Fibroblast of villous mesenchyme (primary cell): ENCODE measurements around the gene TNS3. TPM values are rescaled to one million over a fixed set of nuclear protein-coding genes. Genes with fewer than 3 reads are reported as not detected.

Source experiments
- DNase-seq: peaks from one replicate; pipeline ENCODE4 v3.0.0-alpha.2; 2010; ENCODE audit warnings: low read depth
- H3K4me3 ChIP-seq: 2 replicates; pipeline ENCODE4 v1.5.1; 2011; ENCODE audit warnings: low read depth, mild to moderate bottlenecking, low read length
- CTCF ChIP-seq: IDR thresholded peaks from 2 replicates; pipeline ENCODE4 v1.5.1; 2012; ENCODE audit warnings: low read depth, mild to moderate bottlenecking, low read length; ENCODE audit not compliant: insufficient read depth
- total RNA-seq: library from RNA; depleted of rRNA; stranded (reverse); fragments of >200 nt; gene quantifications from 2 replicates; pipeline ENCODE4 v1.2.3, GENCODE V29; 2012

The TNS3 gene
- total RNA-seq, 1 donor = 202 TPM

DNA sequence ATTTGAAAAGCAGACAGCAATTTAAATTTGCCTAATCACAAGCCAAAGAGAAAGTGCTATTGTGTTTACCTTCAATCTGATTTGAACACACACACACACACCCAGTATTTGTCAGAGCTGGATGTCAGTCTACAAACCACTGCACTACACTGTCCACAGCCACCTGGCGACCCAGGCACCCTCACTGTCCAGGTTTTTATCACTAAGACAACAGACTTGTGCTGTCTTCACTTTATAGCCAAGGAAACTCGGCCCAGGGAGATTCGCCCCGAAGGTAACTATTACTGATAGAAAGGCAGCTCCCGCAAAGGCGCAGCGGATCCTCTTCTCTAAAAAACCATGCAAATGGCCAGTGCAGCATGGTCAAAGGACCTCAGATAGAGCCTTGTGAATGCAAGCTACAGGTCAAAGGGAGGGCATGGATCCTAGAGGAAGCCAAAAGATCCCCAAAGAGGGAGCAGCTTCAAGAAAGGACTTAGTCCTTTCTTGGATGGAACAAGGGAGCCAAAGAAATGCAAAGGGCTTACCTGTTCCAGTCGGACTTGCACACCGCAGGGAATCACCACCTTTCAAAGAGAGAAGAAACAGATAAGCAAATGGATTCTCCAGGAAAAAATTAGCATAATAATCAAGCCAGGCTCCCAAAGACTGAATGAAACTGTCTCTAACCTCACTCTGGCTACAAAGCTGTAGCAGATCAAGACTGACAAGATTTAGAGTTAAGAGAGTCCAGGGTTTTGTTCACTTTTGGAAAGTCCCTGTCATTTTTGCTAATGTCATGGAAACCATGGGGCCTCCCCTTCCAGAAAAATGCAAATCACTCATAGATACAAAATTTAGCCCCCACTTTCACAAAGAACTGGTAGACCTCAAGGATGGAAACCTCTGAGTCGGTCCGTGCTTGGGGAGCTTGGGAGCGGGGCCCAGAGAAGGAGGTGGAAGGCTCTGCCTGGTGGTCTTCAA lies 101.1 kb downstream of the TNS3 start:
- H3K4me3 ChIP-seq = no peak overlapping the region
- no peak for TF ChIP-seq CTCF
- DNase-seq = no peak

- DNase-seq = no peak
- TF ChIP-seq CTCF = no peak
- no peak overlapping the region for H3K4me3 ChIP-seq
Measured at GRCh38 chr7:47479821-47480575, 101.9 kb downstream of the TNS3 start.

DNA sequence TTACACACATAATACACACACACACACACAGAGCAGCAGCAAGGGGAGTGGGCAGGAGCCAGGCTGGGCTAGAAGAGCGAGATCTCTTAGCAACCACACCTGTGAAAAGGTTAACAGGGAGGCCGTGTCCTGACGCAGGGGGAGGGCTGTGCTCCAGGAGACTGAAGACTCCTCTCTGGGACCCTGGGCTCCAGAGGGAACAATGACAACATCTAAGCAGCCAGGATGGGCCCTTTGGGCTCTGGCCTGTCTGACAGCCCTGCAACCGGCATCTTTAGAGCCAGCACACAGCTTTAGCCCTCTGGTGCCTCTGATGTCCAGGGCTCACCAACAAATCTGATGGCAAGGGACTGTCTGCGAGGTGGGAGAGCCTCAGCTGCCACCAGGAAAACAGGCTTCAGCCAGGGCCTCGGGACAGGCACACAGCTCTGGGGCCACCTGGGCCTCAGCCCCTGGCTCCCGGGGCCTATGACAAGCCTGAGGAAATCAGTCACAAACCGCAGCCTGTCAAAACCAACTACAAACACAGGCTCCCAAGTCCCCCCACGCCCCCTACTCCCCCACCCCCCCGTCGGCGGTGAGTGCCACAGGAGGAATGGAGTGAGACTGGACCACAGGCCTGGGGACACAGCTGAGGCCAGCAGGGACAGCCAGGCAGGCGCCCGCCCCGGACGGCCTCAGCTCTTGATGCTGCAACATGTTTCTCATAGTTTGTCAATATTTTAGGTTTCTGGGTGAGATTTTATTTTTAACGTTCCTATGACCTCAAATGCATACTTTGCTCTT lies 102.8 kb downstream of the TNS3 start:
- no peak overlapping the region for H3K4me3 ChIP-seq
- DNase-seq = no peak
- TF ChIP-seq CTCF = no peak

GRCh38 chr7:47478017-47478344 lies 103.9 kb downstream of the TNS3 start:
- DNase-seq = no peak
- TF ChIP-seq CTCF = no peak
- no peak overlapping the region for H3K4me3 ChIP-seq

DNA sequence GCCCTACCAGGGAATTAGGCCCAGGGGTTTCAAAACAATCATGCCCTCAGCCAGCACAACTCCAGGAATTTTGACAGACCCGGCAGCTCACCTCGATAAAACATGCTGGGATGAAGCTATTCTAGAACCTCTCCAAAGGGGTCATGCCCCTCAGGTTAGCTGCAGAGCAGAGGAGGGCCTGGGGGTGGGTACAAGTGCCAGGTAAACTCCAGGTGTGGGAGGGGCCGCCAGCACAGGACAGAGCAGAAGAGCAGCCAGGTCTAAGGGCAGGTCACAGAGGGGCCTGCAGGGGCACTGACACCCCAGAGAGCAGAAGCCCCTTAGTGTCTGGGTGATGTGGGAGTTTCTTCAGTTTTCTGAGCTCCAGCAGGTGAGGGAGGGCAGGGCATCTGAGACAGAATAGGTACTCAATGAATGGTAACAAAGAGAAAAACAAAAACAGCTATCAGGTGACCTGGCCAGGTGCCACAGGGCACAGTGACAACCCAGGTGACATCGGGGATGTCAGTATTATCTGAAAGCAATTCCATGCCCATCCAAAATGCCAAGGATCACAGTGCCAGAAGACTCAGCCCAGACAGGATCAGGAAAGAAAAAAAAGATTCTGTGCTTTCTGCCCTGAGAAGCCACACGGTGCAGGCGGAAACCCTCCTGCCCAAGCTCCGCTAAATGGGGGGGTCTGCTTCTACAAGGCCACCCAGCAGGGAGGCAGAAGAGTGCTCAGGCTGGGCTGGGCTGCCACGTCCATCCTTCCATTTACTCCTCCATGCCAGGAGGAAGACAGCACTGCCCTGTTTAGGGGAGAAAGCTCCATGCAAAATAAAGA lies 104.5 kb downstream of the TNS3 start:
- DNase-seq = no peak
- no peak for TF ChIP-seq CTCF
- H3K4me3 ChIP-seq = no peak overlapping the region

GRCh38 chr7:47475880-47476227 lies 106.1 kb downstream of the TNS3 start:
- no peak for TF ChIP-seq CTCF

More at GRCh38 chr7:47475880-47476227, 106.1 kb downstream of the TNS3 start:
- H3K4me3 ChIP-seq = no peak overlapping the region
- DNase-seq = no peak
